AG04450 (cell line): Measurements from ENCODE around the gene SLC12A7. TPM values are rescaled to one million over a fixed set of nuclear protein-coding genes. Genes with fewer than 3 reads are reported as not detected.

Experiments used
- CTCF ChIA-PET: fragments of 300-600, 350-600 bp; formaldehyde crosslinking; extraction: SDS; loops from one replicate; lab custom pipeline; 2022; ENCODE audit warnings: antibody characterized with exemption, inconsistent platforms; lab: Charles Lee
- POLR2A ChIA-PET: fragments of 350-600 bp; formaldehyde crosslinking; extraction: SDS; loops from one replicate; lab custom pipeline; 2021; ENCODE audit warnings: antibody characterized with exemption, inconsistent platforms; lab: Yijun Ruan, JAX
- DNase-seq: peaks from one replicate; pipeline ENCODE4 v3.0.0-alpha.2; 2011; ENCODE audit warnings: low read depth, low spot score
- H3K27ac ChIP-seq: one replicate; pipeline ENCODE4 v1.5.1; 2012; ENCODE audit warnings: low read depth, low read length, control low read depth
- H3K27me3 ChIP-seq: one replicate; pipeline ENCODE4 v1.6.0; 2012; ENCODE audit warnings: low read length; ENCODE audit not compliant: control insufficient read depth, insufficient read depth
- H3K4me3 ChIP-seq: 2 replicates; pipeline ENCODE4 v1.5.1; 2011; ENCODE audit warnings: mild to moderate bottlenecking, low read depth, low read length, control low read depth
- H3K9me3 ChIP-seq: 2 replicates; pipeline ENCODE4 v1.5.1; 2012; ENCODE audit warnings: low read length; ENCODE audit not compliant: control insufficient read depth, insufficient read depth
- CTCF ChIP-seq: IDR thresholded peaks from 2 replicates; pipeline ENCODE4 v1.5.1; 2011; ENCODE audit warnings: low read depth, low read length, control low read depth, inconsistent platforms
- polyA minus RNA-seq: library from RNA; depleted of rRNA, polyadenylated mRNA; stranded (reverse); fragments of >200 nt; gene quantifications from 2 replicates; pipeline ENCODE4 v1.2.3, GENCODE V29; 2011; rRNA and poly(A)+ RNA removed
- polyA plus RNA-seq: library from polyadenylated mRNA; depleted of rRNA; stranded (reverse); fragments of >200 nt; gene quantifications from 2 replicates; pipeline ENCODE4 v1.2.3, GENCODE V29; 2011; rRNA removed

The SLC12A7 gene
- 0.55 and 0.56 TPM in 2 replicates for polyA plus RNA-seq
- 0.70 and 2.4 TPM in 2 replicates for polyA minus RNA-seq

DNA sequence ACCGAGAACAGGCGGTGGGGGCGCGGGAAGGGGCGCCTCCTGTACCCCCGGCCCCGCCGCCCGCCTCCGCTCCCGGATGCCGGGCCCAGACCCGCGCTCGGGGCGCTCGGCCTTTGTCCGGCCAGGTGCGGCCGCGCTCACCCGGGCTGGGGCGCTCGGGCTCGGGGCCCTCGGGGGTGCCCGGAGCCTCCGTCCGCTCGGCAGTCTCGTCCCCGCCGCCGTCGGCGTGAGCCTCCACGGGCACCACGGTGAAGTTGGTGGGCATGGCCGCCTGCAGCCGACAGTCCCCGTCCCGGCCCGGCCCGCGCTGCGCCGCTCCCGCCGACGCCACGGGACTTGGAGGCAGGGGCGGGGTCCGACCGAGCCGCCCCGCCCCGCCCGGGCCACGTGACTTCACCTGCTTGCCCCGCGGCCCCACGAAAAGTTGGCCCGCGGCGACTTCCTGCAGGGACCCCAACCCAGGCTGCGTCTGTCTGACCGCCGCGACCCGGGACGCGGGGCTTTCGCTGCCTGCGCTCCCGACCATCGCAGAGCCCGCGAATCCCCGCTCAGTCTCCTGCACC, at the start of gene SLC12A7:
TSS of gene SLC12A7 (minus strand) at position 337 of the 563 bp plus-strand sequence. CDS start at position 265, 72 bp downstream.
- TF ChIP-seq CTCF: no peak
- peak within 1 kb of the TSS; percentile 56 for H3K4me3 ChIP-seq
- CTCF ChIA-PET: no interaction called here

DNA sequence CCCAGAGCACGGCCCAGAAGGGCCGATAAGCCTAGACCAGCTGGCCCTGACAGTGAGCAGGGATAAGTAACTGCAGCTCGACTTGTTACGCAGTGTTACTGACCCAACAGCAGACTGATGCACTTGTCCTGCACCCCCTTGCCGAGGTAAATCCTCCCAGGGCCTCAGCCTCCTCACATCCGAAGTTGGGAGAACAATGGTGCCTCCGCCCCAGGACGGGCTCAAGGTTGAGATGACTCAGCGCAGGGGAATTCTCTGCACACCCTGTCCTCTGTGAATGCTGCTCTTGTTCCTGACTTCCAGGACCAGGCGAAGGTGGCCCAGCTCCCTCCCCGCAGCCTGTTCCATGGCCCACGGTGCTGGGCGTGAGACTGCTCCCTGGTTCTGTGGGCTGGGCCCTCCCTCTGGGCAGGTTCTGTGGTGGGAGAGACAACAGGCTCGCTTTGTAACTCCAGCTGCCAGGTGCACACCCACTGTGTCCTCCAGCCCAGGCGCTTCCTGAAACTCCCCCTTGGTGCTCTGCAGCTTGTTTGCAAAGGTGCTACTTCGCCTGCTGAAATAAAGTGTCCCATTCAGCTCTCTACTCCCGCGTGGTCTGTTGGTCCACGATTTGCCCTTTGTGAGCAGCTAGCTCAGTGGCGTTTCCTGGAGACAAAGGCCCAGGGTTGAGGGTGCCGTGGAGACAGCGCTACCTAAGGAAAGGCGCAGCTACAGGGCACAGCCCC, 49.4 kb upstream of the SLC12A7 start:
- Histone ChIP-seq H3K27me3 (peaks cover 2% of the 10 kb centered on the region), H3K27ac (no peak overlapping the region), H3K9me3 (peaks cover 11% of the 10 kb centered on the region), H3K4me3 (no peak overlapping the region)
- ChIA-PET POLR2A (no interaction called here), CTCF (interaction anchor here (0.9 to 1.6 kb wide), 2 partner anchors 13 to 21 kb away, joined by 3 to 6 read pairs; no protein-coding TSS in a partner anchor)
- DNase-seq: no peak
- TF ChIP-seq CTCF: no peak

More for the DNA sequence above, at the start of gene SLC12A7:
- Histone ChIP-seq H3K27me3 (peaks cover 18% of the 10 kb centered on the region), H3K27ac (no peak within 1 kb of the TSS), H3K9me3 (no peaks in the 10 kb centered on the region; the same call in 1 of the 2 replicates)
- no peak for DNase-seq
- POLR2A ChIA-PET: no interaction called here

- CTCF ChIA-PET: no interaction called here
Observed at GRCh38 chr5:1159774-1160406, 48.0 kb upstream of the SLC12A7 start.

DNA sequence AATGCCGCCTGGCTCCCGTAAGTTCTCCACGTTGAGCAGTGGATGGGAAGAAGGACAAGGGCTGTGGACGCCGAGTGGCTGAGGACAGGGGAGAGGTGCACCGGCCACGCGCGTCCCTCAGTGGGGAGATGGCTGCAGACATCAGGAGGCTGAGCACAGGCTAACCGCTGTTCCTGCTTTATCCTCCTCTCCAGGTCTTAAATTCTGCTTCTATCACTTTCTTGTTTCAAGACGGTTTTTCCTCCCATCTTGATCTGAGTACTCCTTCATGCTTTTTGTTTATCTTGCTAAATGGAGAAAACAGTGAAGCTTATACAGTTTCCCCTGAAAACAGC, 47.4 kb upstream of the SLC12A7 start:
- CTCF ChIA-PET: no interaction called here
- Histone ChIP-seq H3K27ac (no peak overlapping the region), H3K4me3 (no peak overlapping the region), H3K9me3 (peaks cover 14% of the 10 kb centered on the region), H3K27me3 (peaks cover 11% of the 10 kb centered on the region)
- DNase-seq: no peak
- no peak for TF ChIP-seq CTCF
- POLR2A ChIA-PET: no interaction called here

More at GRCh38 chr5:1159774-1160406, 48.0 kb upstream of the SLC12A7 start:
- TF ChIP-seq CTCF: no peak
- H3K27me3 ChIP-seq: peaks cover 6% of the 10 kb centered on the region
- peaks cover 14% of the 10 kb centered on the region for H3K9me3 ChIP-seq
- no peak overlapping the region for H3K4me3 ChIP-seq
- POLR2A ChIA-PET: no interaction called here
- DNase-seq: no peak
- H3K27ac ChIP-seq: no peak overlapping the region
